Stomach (tissue), 19 donors: Measurements from ENCODE around the gene TAC1. TPM values are rescaled to one million over a fixed set of nuclear protein-coding genes. Genes with fewer than 3 reads are reported as not detected.

ENCODE experiments used
- DNase-seq, 2 donors: peaks; one replicate each; pipeline versions ENCODE4 v3.0.0 to v3.0.0-alpha.2; 2013 to 2019
- H3K27ac ChIP-seq, 5 donors: fragments of 200-600 bp in 4 of 5; sonication (generic) in 4 of 5; one replicate each; pipeline ENCODE4 v1.5.1; 2013 to 2019; ENCODE audit warnings: mild to moderate bottlenecking in 1 of 5, moderate library complexity in 1 of 5
- H3K27me3 ChIP-seq, 3 donors: fragments of 200-600 bp; sonication (generic); one replicate each; pipeline ENCODE4 v1.5.1; 2017 to 2019; ENCODE audit warnings: mixed run types in 1 of 3
- H3K36me3 ChIP-seq, 4 donors: fragments of 200-600 bp; sonication (generic); 1 replicate in 3 of 4; 2 replicates in 1 of 4; pipeline ENCODE4 v1.5.1; 2016 to 2019
- H3K4me1 ChIP-seq, 4 donors: fragments of 200-600 bp; sonication (generic); one replicate each; pipeline ENCODE4 v1.5.1; 2016 to 2019
- H3K4me3 ChIP-seq, 4 donors: fragments of 200-600 bp; sonication (generic) in 3 of 4; one replicate each; pipeline ENCODE4 v1.5.1; 2016 to 2019; ENCODE audit warnings: mild to moderate bottlenecking in 1 of 4
- H3K9me3 ChIP-seq, 4 donors: fragments of 200-600 bp; sonication (generic); one replicate each; pipeline ENCODE4 v1.5.1; 2016 to 2019
- EP300 ChIP-seq: sonication (generic); formaldehyde crosslinking; IDR thresholded peaks from one replicate; pipeline ENCODE4 v1.6.1; 2017; ENCODE audit warnings: antibody characterized with exemption
- POLR2A ChIP-seq, 4 donors: fragments of 450-650 bp; IDR thresholded peaks; one replicate each; pipeline ENCODE4 v1.6.1; 2016; ENCODE audit warnings: antibody characterized with exemption in 4 of 4, control low read depth in 2 of 4, mild to moderate bottlenecking in 1 of 4, moderate library complexity in 1 of 4
- POLR2AphosphoS5 ChIP-seq, 3 donors: sonication (generic); formaldehyde crosslinking; IDR thresholded peaks; one replicate each; pipeline ENCODE4 v1.6.1; 2016; ENCODE audit warnings: antibody characterized with exemption in 3 of 3
- WGBS, 5 donors: extraction: QIAGEN DNeasy Blood & Tissue Kit in 3 of 5; methylation state at CpG; one replicate each; pipeline versions ENCODE4 v1.1.5 to v1.1.7; 2013 to 2018; 5-methylcytosine and 5-hydroxymethylcytosine counted together
- intact Hi-C: fragments of 100-400 bp; cut with DNase I; formaldehyde crosslinking; loops from one replicate; pipeline ENCODE4 v1.15.1; 2023; ENCODE audit warnings: low total_unique reads
- long read RNA-seq, 10 donors: transcript quantifications; one replicate each; lab custom pipeline, GENCODE V29; 2026
- polyA plus RNA-seq, 3 donors: library from polyadenylated mRNA; stranded (reverse); fragments of 200-250 nt; gene quantifications; one replicate each; pipeline ENCODE4 v1.2.3, GENCODE V29; 2013
- total RNA-seq, 5 donors: library from RNA; depleted of rRNA; stranded (reverse); fragments of >200 nt; gene quantifications; one replicate each; pipeline versions ENCODE4 v1.1.0 to v1.2.3, GENCODE V29; 2014 to 2016
- TF ChIP-seq, protein P1 (sequence below), 7 experiments: fragments of 450-650 bp in 4 of 7; fragments of 200-600 bp in 3 of 7; sonication (generic) in 3 of 7; IDR thresholded peaks; one replicate each; pipeline ENCODE4 v1.5.1; 2016 to 2019; ENCODE audit warnings: antibody characterized with exemption in 7 of 7, control low read depth in 2 of 7, mild to moderate bottlenecking in 1 of 7
- donor health status: healthy with polysubstance abuse.
- donor health status: Bipolar disorder and iron deficiency.
- donor health status: healthy.

TAC1 gene, protein sequence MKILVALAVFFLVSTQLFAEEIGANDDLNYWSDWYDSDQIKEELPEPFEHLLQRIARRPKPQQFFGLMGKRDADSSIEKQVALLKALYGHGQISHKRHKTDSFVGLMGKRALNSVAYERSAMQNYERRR
- total RNA-seq (1 to 10 TPM in 2 of 5 donors, not detected in 3; 1.3 to 2.8 TPM), polyA plus RNA-seq (1 to 10 TPM in 1 of 3 donors, under 1 TPM in 1, not detected in 1; 0.25 to 2.1 TPM)
- long read RNA-seq, donor 1, partial matches to known transcripts, result 0 of 1 reads
- long read RNA-seq, donor 1, other reads (novel, unspliced or antisense), result 0 of 1 reads
- long read RNA-seq, donor 2, partial matches to known transcripts, result 0 of 4 reads
- long read RNA-seq, donor 2, other reads (novel, unspliced or antisense), result 0 of 4 reads
- long read RNA-seq, donor 3, partial matches to known transcripts, result 0 of 1 reads
- long read RNA-seq, donor 3, other reads (novel, unspliced or antisense), result 0 of 1 reads
- long read RNA-seq, donor 4, result 0 reads
- long read RNA-seq, donor 5, result 0 reads
- long read RNA-seq, donor 6, partial matches to known transcripts, result 0 of 4 reads
- long read RNA-seq, donor 6, other reads (novel, unspliced or antisense), result 0 of 4 reads
- long read RNA-seq, donor 7, partial matches to known transcripts, result 0 of 4 reads
- long read RNA-seq, donor 7, other reads (novel, unspliced or antisense), result 0 of 4 reads
- long read RNA-seq, donor 8, result 0 reads
- long read RNA-seq, donor 9, result 0 reads
- long read RNA-seq, donor 10, partial matches to known transcripts, result 0 of 2 reads
- long read RNA-seq, donor 10, other reads (novel, unspliced or antisense), result 0 of 2 reads

DNA sequence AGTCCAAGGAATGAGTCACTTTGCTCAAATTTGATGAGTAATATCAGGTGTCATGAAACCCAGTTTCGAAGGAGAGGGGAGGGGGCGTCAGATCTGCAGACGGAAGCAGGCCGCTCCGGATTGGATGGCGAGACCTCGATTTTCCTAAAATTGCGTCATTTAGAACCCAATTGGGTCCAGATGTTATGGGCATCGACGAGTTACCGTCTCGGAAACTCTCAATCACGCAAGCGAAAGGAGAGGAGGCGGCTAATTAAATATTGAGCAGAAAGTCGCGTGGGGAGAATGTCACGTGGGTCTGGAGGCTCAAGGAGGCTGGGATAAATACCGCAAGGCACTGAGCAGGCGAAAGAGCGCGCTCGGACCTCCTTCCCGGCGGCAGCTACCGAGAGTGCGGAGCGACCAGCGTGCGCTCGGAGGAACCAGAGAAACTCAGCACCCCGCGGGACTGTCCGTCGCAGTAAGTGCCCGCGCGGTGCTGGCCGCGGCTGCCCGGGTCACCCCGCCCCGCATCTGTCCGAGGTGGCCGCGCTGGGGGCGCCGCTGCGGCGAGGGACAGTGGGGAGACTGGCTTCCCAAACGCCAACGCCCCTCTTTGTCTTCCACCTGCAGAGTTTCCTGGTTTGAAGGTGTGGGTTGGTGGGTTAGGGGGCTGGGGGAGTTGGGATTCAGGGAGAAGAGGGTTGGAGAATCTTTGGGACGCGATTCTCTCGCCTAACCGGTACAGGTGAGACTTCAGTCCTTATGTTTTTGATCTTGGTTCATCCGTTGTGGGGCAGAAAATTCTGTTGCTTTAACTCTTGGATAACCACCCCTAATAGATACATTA is at the start of gene TAC1:
TAC1 (plus strand) TSS at position 351 of the 829 bp plus-strand sequence. CDS start 527 bp downstream, outside the sequence.
- 3 to 7% (median 6%) methylated on average over 53 to 57 of the region's 57 CpGs for WGBS, 5 donors
- Histone ChIP-seq H3K27ac (no peak within 1 kb of the TSS), H3K36me3 (no peaks in the 10 kb centered on the region), H3K9me3 (no peaks in the 10 kb centered on the region), H3K4me3 (peak within 1 kb of the TSS; percentile 16 to 32 (median 26)), H3K4me1 (peaks cover 4 to 29% (median 16%) of the 10 kb centered on the region in 4 donors), H3K27me3 (peaks cover 10 to 68% (median 40%) of the 10 kb centered on the region in 3 donors)
- DNase-seq, result peak in 1 of 2 donors; percentile 32
- TF ChIP-seq POLR2AphosphoS5 (IDR thresholded peaks at IDR 0.05) (no peak), POLR2A (IDR thresholded peaks at IDR 0.05) (no peak), EP300 (no peak)
- TF ChIP-seq, protein P1, sequence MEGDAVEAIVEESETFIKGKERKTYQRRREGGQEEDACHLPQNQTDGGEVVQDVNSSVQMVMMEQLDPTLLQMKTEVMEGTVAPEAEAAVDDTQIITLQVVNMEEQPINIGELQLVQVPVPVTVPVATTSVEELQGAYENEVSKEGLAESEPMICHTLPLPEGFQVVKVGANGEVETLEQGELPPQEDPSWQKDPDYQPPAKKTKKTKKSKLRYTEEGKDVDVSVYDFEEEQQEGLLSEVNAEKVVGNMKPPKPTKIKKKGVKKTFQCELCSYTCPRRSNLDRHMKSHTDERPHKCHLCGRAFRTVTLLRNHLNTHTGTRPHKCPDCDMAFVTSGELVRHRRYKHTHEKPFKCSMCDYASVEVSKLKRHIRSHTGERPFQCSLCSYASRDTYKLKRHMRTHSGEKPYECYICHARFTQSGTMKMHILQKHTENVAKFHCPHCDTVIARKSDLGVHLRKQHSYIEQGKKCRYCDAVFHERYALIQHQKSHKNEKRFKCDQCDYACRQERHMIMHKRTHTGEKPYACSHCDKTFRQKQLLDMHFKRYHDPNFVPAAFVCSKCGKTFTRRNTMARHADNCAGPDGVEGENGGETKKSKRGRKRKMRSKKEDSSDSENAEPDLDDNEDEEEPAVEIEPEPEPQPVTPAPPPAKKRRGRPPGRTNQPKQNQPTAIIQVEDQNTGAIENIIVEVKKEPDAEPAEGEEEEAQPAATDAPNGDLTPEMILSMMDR (IDR thresholded peaks at IDR 0.05), result no peak
- intact Hi-C loops, result no loop called here

- Histone ChIP-seq H3K9me3 (no peaks in the 10 kb centered on the region), H3K36me3 (no peaks in the 10 kb centered on the region), H3K4me3 (no peak overlapping the region), H3K27ac (no peak overlapping the region), H3K4me1 (no peaks in the 10 kb centered on the region), H3K27me3 (no peaks in the 10 kb centered on the region)
- WGBS, 5 donors, result 67 to 80% (median 79%) methylated on average over 4 of the region's 4 CpGs
- TF ChIP-seq POLR2AphosphoS5 (IDR thresholded peaks at IDR 0.05), result no peak
- TF ChIP-seq EP300, result no peak
- TF ChIP-seq, protein P1 (IDR thresholded peaks at IDR 0.05), result no peak
- TF ChIP-seq POLR2A (IDR thresholded peaks at IDR 0.05), result no peak
- intact Hi-C loops, result no loop called here
- DNase-seq, result no peak
Measured at GRCh38 chr7:97685952-97686351, 45.9 kb upstream of the TAC1 start.

- Histone ChIP-seq H3K4me3 (no peak overlapping the region), H3K36me3 (no peaks in the 10 kb centered on the region), H3K27me3 (no peaks in the 10 kb centered on the region), H3K27ac (no peak overlapping the region), H3K4me1 (no peaks in the 10 kb centered on the region), H3K9me3 (no peaks in the 10 kb centered on the region)
- no peak for DNase-seq
- TF ChIP-seq, protein P1 (IDR thresholded peaks at IDR 0.05), result no peak
- no peak for TF ChIP-seq POLR2A (IDR thresholded peaks at IDR 0.05)
- TF ChIP-seq POLR2AphosphoS5 (IDR thresholded peaks at IDR 0.05), result no peak
- no peak for TF ChIP-seq EP300
- intact Hi-C loops, result no loop called here
- WGBS, 5 donors, result 70 to 88% (median 76%) methylated on average over 1 of the region's 1 CpG
Measured at GRCh38 chr7:97693586-97693985, 38.3 kb upstream of the TAC1 start.

GRCh38 chr7:97694355-97694754 is 37.5 kb upstream of the TAC1 start:
- Histone ChIP-seq H3K36me3 (no peaks in the 10 kb centered on the region), H3K27me3 (no peaks in the 10 kb centered on the region), H3K4me3 (no peak overlapping the region), H3K4me1 (no peaks in the 10 kb centered on the region), H3K9me3 (no peaks in the 10 kb centered on the region), H3K27ac (no peak overlapping the region)
- no peak for DNase-seq
- intact Hi-C loops, result no loop called here
- WGBS, 5 donors, result 76 to 93% (median 92%) methylated on average over 2 of the region's 2 CpGs
- TF ChIP-seq EP300, result no peak
